Peyer's patch (tissue), 4 donors: ENCODE data around the gene SSC4D.

Experiments used
- POLR2A ChIP-seq, 2 donors: fragments of 450-650 bp; IDR thresholded peaks; one replicate each; pipeline ENCODE4 v1.5.1; 2017; ENCODE audit warnings: antibody characterized with exemption in 2 of 2, mild to moderate bottlenecking in 2 of 2, moderate library complexity in 2 of 2
- TF ChIP-seq, protein P1 (sequence below), 6 experiments: fragments of 450-650 bp in 4 of 6; fragments of 200-600 bp in 2 of 6; sonication (generic) in 1 of 6; IDR thresholded peaks; one replicate each; pipeline ENCODE4 v1.5.1; 2017 to 2019; ENCODE audit warnings: antibody characterized with exemption in 6 of 6, mild to moderate bottlenecking in 3 of 6, moderate library complexity in 1 of 6

DNA sequence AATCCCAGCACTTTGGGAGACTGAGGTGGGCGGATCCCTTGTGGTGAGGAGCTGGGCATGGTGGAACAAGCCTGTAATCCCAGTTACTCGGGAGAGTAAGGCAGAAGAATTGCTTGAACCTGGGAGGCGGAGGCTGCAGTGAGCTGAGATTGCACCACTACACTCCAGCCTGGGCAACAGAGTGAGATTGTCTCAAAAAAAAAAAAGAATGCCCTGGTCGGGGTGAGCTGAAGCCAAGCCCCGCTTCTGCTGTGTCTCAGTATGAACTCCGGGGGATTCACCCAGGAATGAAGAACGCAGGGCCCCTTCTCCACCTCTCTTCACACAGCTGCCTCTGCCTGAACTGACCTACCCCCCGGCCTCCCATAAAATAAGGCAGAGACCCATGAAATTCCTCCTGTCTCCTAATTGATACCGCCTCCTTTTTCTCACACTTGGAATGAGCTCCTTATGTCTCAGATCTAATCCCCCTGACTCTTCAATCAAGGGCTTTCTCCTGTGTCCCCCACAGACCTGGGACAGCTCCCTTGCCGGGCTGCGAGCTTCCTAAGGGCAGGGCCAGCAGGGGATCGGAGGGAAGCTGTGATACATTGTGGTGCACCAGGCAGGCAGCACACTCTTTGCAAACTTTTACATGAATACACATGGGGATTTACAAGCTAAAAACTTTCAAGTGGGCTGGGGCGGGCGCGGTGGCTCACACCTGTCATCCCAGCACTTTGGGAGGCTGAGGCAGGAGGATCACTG is 14.3 kb upstream of the SSC4D start:
- TF ChIP-seq, protein P1, sequence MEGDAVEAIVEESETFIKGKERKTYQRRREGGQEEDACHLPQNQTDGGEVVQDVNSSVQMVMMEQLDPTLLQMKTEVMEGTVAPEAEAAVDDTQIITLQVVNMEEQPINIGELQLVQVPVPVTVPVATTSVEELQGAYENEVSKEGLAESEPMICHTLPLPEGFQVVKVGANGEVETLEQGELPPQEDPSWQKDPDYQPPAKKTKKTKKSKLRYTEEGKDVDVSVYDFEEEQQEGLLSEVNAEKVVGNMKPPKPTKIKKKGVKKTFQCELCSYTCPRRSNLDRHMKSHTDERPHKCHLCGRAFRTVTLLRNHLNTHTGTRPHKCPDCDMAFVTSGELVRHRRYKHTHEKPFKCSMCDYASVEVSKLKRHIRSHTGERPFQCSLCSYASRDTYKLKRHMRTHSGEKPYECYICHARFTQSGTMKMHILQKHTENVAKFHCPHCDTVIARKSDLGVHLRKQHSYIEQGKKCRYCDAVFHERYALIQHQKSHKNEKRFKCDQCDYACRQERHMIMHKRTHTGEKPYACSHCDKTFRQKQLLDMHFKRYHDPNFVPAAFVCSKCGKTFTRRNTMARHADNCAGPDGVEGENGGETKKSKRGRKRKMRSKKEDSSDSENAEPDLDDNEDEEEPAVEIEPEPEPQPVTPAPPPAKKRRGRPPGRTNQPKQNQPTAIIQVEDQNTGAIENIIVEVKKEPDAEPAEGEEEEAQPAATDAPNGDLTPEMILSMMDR (IDR thresholded peaks at IDR 0.05): no peak
- no peak for TF ChIP-seq POLR2A (IDR thresholded peaks at IDR 0.05)
